Kidney (tissue), 14 donors: ENCODE measurements around the gene SP140L. TPM values are rescaled to one million over a fixed set of nuclear protein-coding genes. Genes with fewer than 3 reads are reported as not detected.
"Not testable (repeated sequence)": the region's sequence is repeated elsewhere in the genome, so short reads cannot be mapped to it uniquely, and the experiment has no call there.

Source experiments
- DNase-seq, 5 donors: peaks; one replicate each; pipeline ENCODE4 v3.0.0-alpha.2; 2013 to 2020
- FAIRE-seq: peaks from 2 replicates; lab custom pipeline; 2012; peaks lifted over from hg19 to GRCh38; lab: Jason Lieb, UNC
- H3K27ac ChIP-seq, 2 donors: one replicate each; pipeline ENCODE4 v1.7.0; 2013; ENCODE audit warnings: low read depth in 2 of 2, low read length in 2 of 2, inconsistent platforms in 1 of 2
- H3K27me3 ChIP-seq: one replicate; pipeline ENCODE4 v1.7.1; 2013; ENCODE audit warnings: low read length, inconsistent platforms; ENCODE audit not compliant: control insufficient read depth, insufficient read depth
- H3K36me3 ChIP-seq, 3 donors: one replicate each; pipeline versions ENCODE4 v1.7.0 to v1.7.1; 2013; ENCODE audit warnings: low read length in 3 of 3, control low read depth in 1 of 3, inconsistent platforms in 1 of 3; ENCODE audit not compliant: insufficient read depth in 3 of 3, control insufficient read depth in 2 of 3
- H3K4me1 ChIP-seq, 3 donors: one replicate each; pipeline versions ENCODE4 v1.7.0 to v1.7.1; 2013; ENCODE audit warnings: low read length in 3 of 3, inconsistent platforms in 1 of 3, low read depth in 1 of 3; ENCODE audit not compliant: control insufficient read depth in 2 of 3, insufficient read depth in 2 of 3
- H3K4me3 ChIP-seq, 3 donors: one replicate each; pipeline versions ENCODE4 v1.7.0 to v1.8.1; 2013; ENCODE audit warnings: low read length in 3 of 3, control low read depth in 1 of 3, inconsistent platforms in 1 of 3
- H3K9ac ChIP-seq, 3 donors: one replicate each; pipeline versions ENCODE4 v1.7.0 to v1.7.1; 2013; ENCODE audit warnings: low read length in 3 of 3, control low read depth in 1 of 3, inconsistent platforms in 1 of 3
- H3K9me3 ChIP-seq, 3 donors: one replicate each; pipeline versions ENCODE4 v1.7.0 to v1.7.1; 2013; ENCODE audit warnings: low read length in 3 of 3, control low read depth in 1 of 3, inconsistent platforms in 1 of 3; ENCODE audit not compliant: control insufficient read depth in 2 of 3, insufficient read depth in 1 of 3
- CTCF ChIP-seq: IDR thresholded peaks from 3 replicates; pipeline ENCODE4 v1.5.1; 2012; ENCODE audit warnings: mild to moderate bottlenecking, moderate library complexity, borderline replicate concordance; ENCODE audit not compliant: insufficient read depth; ENCODE audit errors: extremely low read depth
- intact Hi-C: fragments of 100-400 bp; cut with DNase I; formaldehyde crosslinking; loops from one replicate; pipeline ENCODE4 v1.11.1; 2022
- polyA plus RNA-seq: library from polyadenylated mRNA; stranded (reverse); fragments of 350-450 nt; fragmentation: Illumina TruSeq; extraction: RNeasy Lipid Tissue Mini Kit (QIAGEN cat#74804); gene quantifications from one replicate; pipeline ENCODE4 v1.2.3, GENCODE V29; 2014; ENCODE audit warnings: low read depth, low replicate concordance; ENCODE audit not compliant: insufficient read depth
- total RNA-seq: library from RNA; stranded (reverse); fragmentation: NEBNext Ultra II Directional; extraction: Animal tissue kit (Norgen Biotek cat#: 25700); gene quantifications from one replicate; pipeline ENCODE4 v1.2.1, GENCODE V29; 2021
- donor health status: control.
- donor health status: control.
- donor health status: control.
- donor health status: control.
- donor health status: control.
- donor health status: DM: yes; HTN: yes; CAD: no.
- donor health status: Normal renal cell carcinoma (clear cell type).

The SP140L gene
- total and polyA plus RNA-seq, 2 donors from 2014 or later, result 4.6 to 23.8 TPM

DNA sequence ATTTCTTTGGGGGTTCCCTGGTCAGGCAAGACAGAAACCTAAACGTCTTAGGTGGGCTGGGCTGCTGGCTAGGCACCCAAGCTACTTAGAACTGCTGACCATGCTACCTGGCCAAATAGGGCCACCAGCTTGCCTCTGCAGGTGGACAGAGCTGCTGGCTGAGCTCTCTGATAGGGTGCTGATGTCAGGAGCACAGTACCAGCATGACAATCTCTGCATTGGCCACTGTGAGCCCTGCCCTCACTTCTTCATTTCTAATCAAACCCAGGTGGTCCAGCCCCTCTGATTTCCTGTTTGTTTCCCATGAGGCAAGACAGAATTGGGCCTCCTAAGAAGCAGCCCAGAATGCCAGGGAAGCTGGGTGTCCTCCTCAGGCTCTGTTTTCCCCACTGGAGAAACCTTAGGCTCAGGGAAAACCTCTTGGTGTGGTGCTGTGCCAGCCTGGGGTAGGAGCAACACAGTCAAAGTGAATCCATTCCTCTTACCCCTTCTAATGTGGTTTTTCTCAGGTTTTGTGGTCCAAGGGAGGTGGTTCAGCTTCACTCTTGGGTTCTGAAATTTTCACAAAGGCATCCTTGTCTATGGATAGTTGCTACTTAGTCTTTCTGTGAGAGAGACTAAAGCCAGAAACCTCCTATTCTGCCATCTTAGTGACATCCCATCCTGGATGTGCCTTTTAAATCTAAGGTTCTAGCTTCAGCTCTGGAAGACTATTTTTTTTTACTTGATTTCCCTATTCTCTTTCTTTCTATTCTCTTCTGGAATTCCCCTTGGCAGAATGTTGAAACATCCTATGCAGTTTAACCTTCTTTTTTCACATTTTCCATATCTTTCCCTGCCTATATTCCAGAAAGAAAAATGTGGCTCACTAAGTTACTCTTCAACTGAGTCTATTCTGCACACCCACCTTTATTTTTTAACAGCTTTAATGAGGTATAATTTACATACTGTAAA is 104.2 kb downstream of the SP140L start:
- DNase-seq (no peak), FAIRE-seq (no peak)
- H3K9ac ChIP-seq, result no peak overlapping the region
- intact Hi-C loops, result no loop called here
- H3K4me1 ChIP-seq, result peaks cover 0 to 2% (median 2%) of the 10 kb centered on the region in 3 donors
- no peak overlapping the region for H3K27ac ChIP-seq
- H3K9me3 ChIP-seq, result no peaks in the 10 kb centered on the region
- TF ChIP-seq CTCF, result no peak
- no peaks in the 10 kb centered on the region for H3K27me3 ChIP-seq
- peaks cover 0 to 5% (median under 1%) of the 10 kb centered on the region in 3 donors for H3K36me3 ChIP-seq
- H3K4me3 ChIP-seq, result no peak overlapping the region

GRCh38 chr2:230434677-230435324 is 107.8 kb downstream of the SP140L start:
- no peak for FAIRE-seq

GRCh38 chr2:230435431-230435830 is 108.4 kb downstream of the SP140L start:
- DNase-seq, result no peak
- H3K9me3 ChIP-seq, result no peaks in the 10 kb centered on the region
- no peak overlapping the region for H3K9ac ChIP-seq
- peaks cover 0 to 5% (median 2%) of the 10 kb centered on the region in 3 donors for H3K36me3 ChIP-seq
- H3K4me1 ChIP-seq, result peaks cover 0 to 2% (median 2%) of the 10 kb centered on the region in 3 donors
- no peak overlapping the region for H3K4me3 ChIP-seq
- no peak for FAIRE-seq
- no peaks in the 10 kb centered on the region for H3K27me3 ChIP-seq
- no peak for TF ChIP-seq CTCF
- H3K27ac ChIP-seq, result no peak overlapping the region
- intact Hi-C loops, result no loop called here

More at GRCh38 chr2:230434677-230435324, 107.8 kb downstream of the SP140L start:
- peaks cover 0 to 2% (median under 1%) of the 10 kb centered on the region in 3 donors for H3K4me1 ChIP-seq
- intact Hi-C loops, result no loop called here
- no peak overlapping the region for H3K9ac ChIP-seq
- no peak for TF ChIP-seq CTCF
- peaks cover 0 to 5% (median 2%) of the 10 kb centered on the region in 3 donors for H3K36me3 ChIP-seq
- H3K27me3 ChIP-seq, result no peaks in the 10 kb centered on the region
- no peak overlapping the region for H3K4me3 ChIP-seq
- no peak overlapping the region for H3K27ac ChIP-seq
- no peaks in the 10 kb centered on the region for H3K9me3 ChIP-seq
- DNase-seq, result no peak

- H3K4me1 ChIP-seq, H3K36me3 ChIP-seq, intact Hi-C loops, H3K9ac ChIP-seq, H3K9me3 ChIP-seq, H3K4me3 ChIP-seq, H3K27ac ChIP-seq, FAIRE-seq, H3K27me3 ChIP-seq, DNase-seq: not testable (repeated sequence)
Measured at GRCh38 chr2:230439121-230439520, 112.1 kb downstream of the SP140L start.
